Ectodermal cell (in vitro differentiated cells): ENCODE data around the gene SLC11A1.
A peak's percentile ranks its signal among the peaks of the same experiment; 100 is the strongest.

Experiments used
- H3K27ac ChIP-seq: 2 replicates; pipeline ENCODE4 v1.7.0; 2013; ENCODE audit warnings: mild to moderate bottlenecking, low read depth, low read length; ENCODE audit not compliant: insufficient read depth, poor library complexity, severe bottlenecking
- H3K27me3 ChIP-seq: 2 replicates; pipeline ENCODE4 v1.7.0; 2013; ENCODE audit warnings: mild to moderate bottlenecking, low read length; ENCODE audit not compliant: insufficient read depth, control insufficient read depth, poor library complexity, severe bottlenecking
- H3K36me3 ChIP-seq: one replicate; pipeline ENCODE4 v1.7.0; 2013; ENCODE audit warnings: low read length; ENCODE audit not compliant: control insufficient read depth, insufficient read depth
- H3K4me1 ChIP-seq: one replicate; pipeline ENCODE4 v1.7.0; 2013; ENCODE audit warnings: low read length; ENCODE audit not compliant: control insufficient read depth, insufficient read depth
- H3K4me3 ChIP-seq: 2 replicates; pipeline ENCODE4 v1.7.0; 2013; ENCODE audit warnings: low read depth, low read length, control low read depth; ENCODE audit not compliant: insufficient read depth
- H3K9me3 ChIP-seq: 2 replicates; pipeline ENCODE4 v1.7.0; 2013; ENCODE audit warnings: mild to moderate bottlenecking, low read length, moderate library complexity; ENCODE audit not compliant: control insufficient read depth
- WGBS, 2 experiments: methylation state at CpG; one replicate each; pipeline ENCODE4 v1.1.7; 2013; ENCODE audit warnings: missing lambda C conversion rate in 2 of 2; 5-methylcytosine and 5-hydroxymethylcytosine counted together

Gene SLC11A1

GRCh38 chr2:218344755-218345417 lies 37.2 kb upstream of the SLC11A1 start:
- H3K27ac ChIP-seq: no peak overlapping the region
- 93 to 95% methylated on average over 22 of the region's 22 CpGs for WGBS, 2 experiments
- peaks cover 4% of the 10 kb centered on the region for H3K4me1 ChIP-seq
- no peaks in the 10 kb centered on the region for H3K9me3 ChIP-seq
- peaks cover 4% of the 10 kb centered on the region for H3K36me3 ChIP-seq
- H3K27me3 ChIP-seq: no peaks in the 10 kb centered on the region
- H3K4me3 ChIP-seq: no peak overlapping the region

GRCh38 chr2:218345491-218346236 lies 36.4 kb upstream of the SLC11A1 start:
- H3K9me3 ChIP-seq: no peaks in the 10 kb centered on the region
- no peak overlapping the region for H3K4me3 ChIP-seq
- peaks cover 4% of the 10 kb centered on the region for H3K36me3 ChIP-seq
- H3K4me1 ChIP-seq: peaks cover 4% of the 10 kb centered on the region
- H3K27me3 ChIP-seq: no peaks in the 10 kb centered on the region
- WGBS, 2 experiments: 89% methylated on average over 12 of the region's 12 CpGs
- H3K27ac ChIP-seq: no peak overlapping the region

- peaks cover 4% of the 10 kb centered on the region for H3K36me3 ChIP-seq
- peaks cover 4% of the 10 kb centered on the region for H3K4me1 ChIP-seq
- H3K27me3 ChIP-seq: no peaks in the 10 kb centered on the region
- no peak overlapping the region for H3K4me3 ChIP-seq
- no peak overlapping the region for H3K27ac ChIP-seq
- 94 to 99% methylated on average over 4 to 5 of the region's 5 CpGs for WGBS, 2 experiments
- no peaks in the 10 kb centered on the region for H3K9me3 ChIP-seq
These were observed 34.9 kb upstream of the SLC11A1 start for GRCh38 chr2:218347172-218347571.

- Histone ChIP-seq H3K9me3 (no peaks in the 10 kb centered on the region), H3K27me3 (no peaks in the 10 kb centered on the region), H3K27ac (no peak overlapping the region), H3K36me3 (no peaks in the 10 kb centered on the region), H3K4me1 (peaks cover 11% of the 10 kb centered on the region), H3K4me3 (no peak overlapping the region)
- 94 to 96% methylated on average over 14 of the region's 14 CpGs for WGBS, 2 experiments
These were observed 28.0 kb upstream of the SLC11A1 start for GRCh38 chr2:218354045-218354444.

GRCh38 chr2:218354850-218355443 lies 27.1 kb upstream of the SLC11A1 start:
- Histone ChIP-seq H3K4me3 (no peak overlapping the region), H3K36me3 (no peaks in the 10 kb centered on the region), H3K27me3 (no peaks in the 10 kb centered on the region), H3K4me1 (peaks cover 11% of the 10 kb centered on the region), H3K9me3 (no peaks in the 10 kb centered on the region), H3K27ac (no peak overlapping the region)
- WGBS, 2 experiments: 94% methylated on average over 20 of the region's 20 CpGs

GRCh38 chr2:218357236-218358177 lies 24.6 kb upstream of the SLC11A1 start:
- Histone ChIP-seq H3K4me3 (no peak overlapping the region), H3K4me1 (peaks cover 11% of the 10 kb centered on the region), H3K36me3 (no peaks in the 10 kb centered on the region), H3K27me3 (no peaks in the 10 kb centered on the region), H3K27ac (peak overlapping the region; percentile 30), H3K9me3 (no peaks in the 10 kb centered on the region)
- 68 to 70% methylated on average over 17 of the region's 17 CpGs for WGBS, 2 experiments

GRCh38 chr2:218360453-218360852 lies 21.6 kb upstream of the SLC11A1 start:
- H3K4me3 ChIP-seq: no peak overlapping the region
- 89 to 93% methylated on average over 4 of the region's 4 CpGs for WGBS, 2 experiments
- H3K27ac ChIP-seq: no peak overlapping the region
- H3K36me3 ChIP-seq: no peaks in the 10 kb centered on the region
- H3K27me3 ChIP-seq: no peaks in the 10 kb centered on the region
- peaks cover 11% of the 10 kb centered on the region for H3K4me1 ChIP-seq
- H3K9me3 ChIP-seq: no peaks in the 10 kb centered on the region

GRCh38 chr2:218362606-218363005 lies 19.5 kb upstream of the SLC11A1 start:
- H3K4me1 ChIP-seq: peaks cover under 1% of the 10 kb centered on the region
- H3K4me3 ChIP-seq: no peak overlapping the region
- H3K27me3 ChIP-seq: peaks cover 4% of the 10 kb centered on the region
- no peak overlapping the region for H3K27ac ChIP-seq
- H3K36me3 ChIP-seq: no peaks in the 10 kb centered on the region
- H3K9me3 ChIP-seq: no peaks in the 10 kb centered on the region
- WGBS, 2 experiments: 94 to 95% methylated on average over 8 of the region's 8 CpGs

GRCh38 chr2:218363736-218364135 lies 18.3 kb upstream of the SLC11A1 start:
- H3K27ac ChIP-seq: no peak overlapping the region
- peaks cover 4% of the 10 kb centered on the region for H3K27me3 ChIP-seq
- H3K36me3 ChIP-seq: no peaks in the 10 kb centered on the region
- WGBS, 2 experiments: 95 to 96% methylated on average over 3 of the region's 3 CpGs
- no peaks in the 10 kb centered on the region for H3K4me1 ChIP-seq
- no peaks in the 10 kb centered on the region for H3K9me3 ChIP-seq
- H3K4me3 ChIP-seq: no peak overlapping the region
